IMR-90 (cell line): ENCODE measurements around the gene C6orf15. TPM values are rescaled to one million over a fixed set of nuclear protein-coding genes. Genes with fewer than 3 reads are reported as not detected.

Experiments
- ATAC-seq: fragments of 200-7000 bp; cut with Tn5 transposase; 2 replicates; pipeline ENCODE4 v1.9.1; 2020; ENCODE audit warnings: low read depth, mild to moderate bottlenecking, moderate library complexity
- BruUV-seq: library from RNA; stranded (reverse); fragments of 400-500 nt; replicated peaks from 2 replicates; lab custom pipeline; 2021; lab: Mats Ljungman, UMichigan
- CTCF ChIA-PET: fragments of 300-600 bp; formaldehyde crosslinking; extraction: SDS; loops from one replicate; lab custom pipeline; 2021; ENCODE audit warnings: antibody characterized with exemption; lab: Yijun Ruan, JAX
- POLR2A ChIA-PET: fragments of 300-600 bp; sonication (Branson Sonifier 250); formaldehyde crosslinking; loops from one replicate; lab custom pipeline; 2022; ENCODE audit warnings: antibody characterized with exemption; ENCODE audit not compliant: unreplicated experiment; lab: Charles Lee
- DNase-seq: peaks from one replicate; pipeline ENCODE4 v3.0.0; 2013
- H2AFZ ChIP-seq: replicated peaks from 2 replicates; pipeline ENCODE3; 2013; ENCODE audit warnings: low read length, mild to moderate bottlenecking; ENCODE audit not compliant: poor library complexity
- H2AK5ac ChIP-seq: 2 replicates; pipeline ENCODE4 v1.6.1; 2013; ENCODE audit warnings: low read depth, low read length, inconsistent platforms
- H2AK9ac ChIP-seq: replicated peaks from 2 replicates; pipeline ENCODE3; 2013; ENCODE audit warnings: mild to moderate bottlenecking, low read depth, low read length, moderate library complexity; ENCODE audit not compliant: poor library complexity
- H2BK120ac ChIP-seq: 2 replicates; pipeline ENCODE4 v1.6.1; 2013; ENCODE audit warnings: low read depth, low read length, inconsistent platforms
- H2BK15ac ChIP-seq: 3 replicates; pipeline ENCODE4 v1.6.1; 2013; ENCODE audit warnings: low read depth, low read length, inconsistent platforms
- H2BK20ac ChIP-seq: 2 replicates; pipeline ENCODE4 v1.6.1; 2013; ENCODE audit warnings: low read depth, mild to moderate bottlenecking, inconsistent platforms, low read length, moderate library complexity
- H2BK5ac ChIP-seq: 2 replicates; pipeline ENCODE4 v1.6.1; 2013; ENCODE audit warnings: mild to moderate bottlenecking, low read depth, low read length, inconsistent platforms; ENCODE audit not compliant: poor library complexity, severe bottlenecking
- H3K14ac ChIP-seq: replicated peaks from 2 replicates; pipeline ENCODE4 v1.6.1; 2013; ENCODE audit warnings: low read depth, low read length, inconsistent platforms
- H3K18ac ChIP-seq: 2 replicates; pipeline ENCODE4 v1.6.1; 2013; ENCODE audit warnings: low read depth, low read length, control low read depth
- H3K23ac ChIP-seq: 2 replicates; pipeline ENCODE4 v1.6.1; 2013; ENCODE audit warnings: low read depth, low read length, inconsistent platforms
- H3K27ac ChIP-seq: 2 replicates; pipeline ENCODE4 v1.5.1; 2013; ENCODE audit warnings: mild to moderate bottlenecking, control low read depth, low read length; ENCODE audit not compliant: insufficient read depth
- H3K27me3 ChIP-seq: 2 replicates; pipeline ENCODE4 v1.6.1; 2013; ENCODE audit warnings: low read length; ENCODE audit not compliant: control insufficient read depth, insufficient read depth
- H3K36me3 ChIP-seq: 2 replicates; pipeline ENCODE4 v1.6.1; 2013; ENCODE audit warnings: low read length, mixed read lengths; ENCODE audit not compliant: control insufficient read depth, insufficient read depth
- H3K4ac ChIP-seq: 2 replicates; pipeline ENCODE4 v1.6.1; 2013; ENCODE audit warnings: low read depth, low read length, inconsistent platforms
- H3K4me1 ChIP-seq: 2 replicates; pipeline ENCODE4 v1.6.1; 2013; ENCODE audit warnings: low read length, mixed read lengths; ENCODE audit not compliant: control insufficient read depth, insufficient read depth
- H3K4me2 ChIP-seq: 2 replicates; pipeline ENCODE4 v1.6.1; 2013; ENCODE audit warnings: low read depth, mild to moderate bottlenecking, control low read depth, low read length, moderate library complexity
- H3K4me3 ChIP-seq: 2 replicates; pipeline ENCODE4 v1.5.1; 2013; ENCODE audit warnings: low read depth, mild to moderate bottlenecking, control low read depth, low read length, moderate library complexity; ENCODE audit not compliant: insufficient read depth
- H3K56ac ChIP-seq: 2 replicates; pipeline ENCODE4 v1.6.1; 2013; ENCODE audit warnings: low read length, inconsistent platforms; ENCODE audit not compliant: insufficient read depth; ENCODE audit errors: extremely low read depth
- H3K79me1 ChIP-seq, 2 experiments: 2 replicates each; pipeline ENCODE4 v1.6.1; 2013; ENCODE audit warnings: low read length in 2 of 2, inconsistent platforms in 1 of 2, low read depth in 1 of 2
- H3K9ac ChIP-seq: 2 replicates; pipeline ENCODE4 v1.6.1; 2013; ENCODE audit warnings: low read depth, low read length, control low read depth
- H3K9me1 ChIP-seq: 2 replicates; pipeline ENCODE4 v1.6.1; 2013; ENCODE audit warnings: low read length, inconsistent platforms; ENCODE audit not compliant: insufficient read depth
- H3K9me3 ChIP-seq: 2 replicates; pipeline ENCODE4 v1.6.1; 2013; ENCODE audit warnings: low read length; ENCODE audit not compliant: control insufficient read depth, insufficient read depth
- H4K20me1 ChIP-seq: 2 replicates; pipeline ENCODE4 v1.6.1; 2013; ENCODE audit warnings: low read length, inconsistent platforms; ENCODE audit not compliant: insufficient read depth
- H4K5ac ChIP-seq: 2 replicates; pipeline ENCODE4 v1.6.1; 2013; ENCODE audit warnings: mild to moderate bottlenecking, low read depth, low read length, control low read depth
- H4K8ac ChIP-seq, 2 experiments: 2 replicates each; pipeline ENCODE4 v1.6.1; 2013; ENCODE audit warnings: low read depth in 2 of 2, low read length in 2 of 2, control low read depth in 1 of 2, inconsistent platforms in 1 of 2
- H4K91ac ChIP-seq: 2 replicates; pipeline ENCODE4 v1.6.1; 2013; ENCODE audit warnings: low read depth, low read length, inconsistent platforms; ENCODE audit not compliant: insufficient read depth
- CEBPB ChIP-seq: IDR thresholded peaks from 2 replicates; pipeline ENCODE4 v1.6.1; 2012; ENCODE audit warnings: low read depth, low read length, improper control_type of control experiment
- CHD1 ChIP-seq: IDR thresholded peaks from 2 replicates; pipeline ENCODE4 v1.6.1; 2012; ENCODE audit warnings: low read depth, low read length, improper control_type of control experiment
- FOS ChIP-seq: fragments of 150-350 bp; IDR thresholded peaks from 2 replicates; pipeline ENCODE4 v1.6.1; 2016; ENCODE audit warnings: low read depth, low read length
- MAFK ChIP-seq: IDR thresholded peaks from 2 replicates; pipeline ENCODE4 v1.6.1; 2012; ENCODE audit warnings: low read depth, low read length, improper control_type of control experiment
- MAZ ChIP-seq: IDR thresholded peaks from 2 replicates; pipeline ENCODE4 v1.6.1; 2012; ENCODE audit warnings: low read depth, mild to moderate bottlenecking, low read length, improper control_type of control experiment, moderate library complexity, borderline replicate concordance
- NFE2L2 ChIP-seq: fragments of 150-350 bp; IDR thresholded peaks from 2 replicates; pipeline ENCODE4 v1.6.1; 2016; ENCODE audit warnings: low read depth, mild to moderate bottlenecking, low read length
- RAD21 ChIP-seq: IDR thresholded peaks from 2 replicates; pipeline ENCODE4 v1.6.1; 2012; ENCODE audit warnings: low read length, improper control_type of control experiment
- RCOR1 ChIP-seq: IDR thresholded peaks from 2 replicates; pipeline ENCODE4 v1.6.1; 2012; ENCODE audit warnings: mild to moderate bottlenecking, low read length, improper control_type of control experiment; ENCODE audit not compliant: insufficient replicate concordance
- SMC3 ChIP-seq: fragments of 150-350 bp; IDR thresholded peaks from 2 replicates; pipeline ENCODE4 v1.6.1; 2016; ENCODE audit warnings: low read depth, mild to moderate bottlenecking, antibody characterized with exemption, low read length, moderate library complexity
- WGBS, 2 experiments: methylation state at CpG; one replicate each; pipeline versions ENCODE4 v1.1.5 to v1.1.7; 2013; ENCODE audit warnings: missing lambda C conversion rate in 2 of 2; ENCODE audit not compliant: insufficient read length in 1 of 2; ENCODE audit errors: extremely low coverage in 2 of 2; 5-methylcytosine and 5-hydroxymethylcytosine counted together
- dilution Hi-C: fragments of 300-500 bp; cut with HindIII; formaldehyde crosslinking; loops from one replicate; pipeline ENCODE4 v1.14.3; 2018; ENCODE audit warnings: low sequenced_read_pairs; ENCODE audit not compliant: unreplicated experiment
- in situ Hi-C: fragments of 300-500 bp; cut with MboI; formaldehyde crosslinking; loops from 3 replicates; pipeline ENCODE4 v1.14.3; 2019; ENCODE audit warnings: low sequenced_read_pairs, inconsistent platforms, mixed read lengths
- intact Hi-C: fragments of 100-400 bp; cut with micrococcal nuclease; formaldehyde crosslinking; loops from 2 replicates; pipeline ENCODE4 v1.10.0; 2022
- polyA plus RNA-seq, 3 experiments: library from polyadenylated mRNA; depleted of rRNA; stranded (reverse); fragments of >200 nt; gene quantifications; 2 replicates each; pipeline ENCODE4 v1.2.3, GENCODE V29; 2012; ENCODE audit warnings: low replicate concordance in 1 of 3
- total RNA-seq: library from RNA; depleted of rRNA; stranded (reverse); fragments of >200 nt; gene quantifications from 2 replicates; pipeline ENCODE4 v1.2.3, GENCODE V29; 2012
- TF ChIP-seq, protein P1 (sequence below): fragments of 150-350 bp; IDR thresholded peaks from 2 replicates; pipeline ENCODE4 v1.6.1; 2016; ENCODE audit warnings: low read depth, mild to moderate bottlenecking, low read length, moderate library complexity, borderline replicate concordance

Gene C6orf15
- total and polyA plus RNA-seq, 2 of the 4 experiments (the other 2 are of a cell fraction), result not detected

DNA sequence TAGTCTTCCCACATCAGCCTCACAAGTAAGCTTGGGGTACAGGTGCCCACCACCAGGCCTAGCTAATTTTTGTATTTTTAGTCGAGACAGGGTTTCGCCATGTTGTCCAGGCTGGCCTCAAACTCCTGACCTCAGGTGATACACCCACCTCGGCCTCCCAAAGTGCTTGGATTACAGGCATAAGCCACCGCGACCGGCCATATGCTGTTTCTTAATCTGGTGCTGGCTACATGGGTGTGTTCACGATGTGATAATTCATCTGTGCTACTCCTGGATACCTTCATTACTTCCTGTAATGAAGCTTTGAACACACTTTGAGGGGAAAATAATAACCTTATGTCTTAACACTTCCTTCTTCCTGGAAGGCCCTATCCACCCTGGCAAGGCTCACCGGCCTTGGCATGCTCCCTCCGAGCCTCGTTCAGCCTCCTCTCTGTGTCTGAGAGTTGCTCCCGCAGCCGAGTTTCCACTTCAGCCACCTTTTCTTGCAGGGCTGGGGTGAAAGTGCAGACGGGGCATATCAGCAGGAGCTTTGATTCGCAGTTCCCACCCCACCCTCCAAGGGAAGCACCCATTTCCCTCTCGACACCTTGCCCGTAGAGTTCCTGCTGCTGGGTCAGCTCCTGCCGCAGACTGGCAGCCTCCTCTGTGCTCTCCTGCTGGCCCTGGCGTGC lies 32.1 kb upstream of the C6orf15 start:
- Histone ChIP-seq H3K9me3 (no peaks in the 10 kb centered on the region), H2AFZ (no peak overlapping the region), H3K4me3 (no peak overlapping the region), H4K8ac (no peak overlapping the region), H3K4me2 (no peak overlapping the region), H3K56ac (no peak overlapping the region), H4K91ac (no peak overlapping the region), H3K27me3 (no peaks in the 10 kb centered on the region), H3K79me1 (no peaks in the 10 kb centered on the region), H3K4ac (no peak overlapping the region), H3K36me3 (peaks cover 21% of the 10 kb centered on the region), H2AK5ac (no peak overlapping the region), H2BK120ac (no peak overlapping the region), H3K27ac (no peak overlapping the region), H2BK5ac (no peak overlapping the region), H3K9me1 (peaks cover 10% of the 10 kb centered on the region), H3K14ac (no peak overlapping the region), H4K20me1 (no peaks in the 10 kb centered on the region; the same call in 1 of the 2 replicates), H3K23ac (no peak overlapping the region), H3K4me1 (peaks cover 10% of the 10 kb centered on the region), H4K5ac (no peak overlapping the region), H3K18ac (no peak overlapping the region), H2AK9ac (no peak overlapping the region), H2BK20ac (no peak overlapping the region), H3K9ac (no peak overlapping the region), H2BK15ac (no peak overlapping the region)
- WGBS, 2 experiments, result 96% methylated on average over 8 of the region's 18 CpGs; no CpG with 5 or more reads in 1 of the 2 experiments
- dilution Hi-C loops, result no loop called here
- intact Hi-C loops, result no loop called here
- ATAC-seq (no peak), DNase-seq (no peak)
- CTCF ChIA-PET, result interaction anchor here (0.6 kb wide), 1 partner anchor 26 kb away, joined by 5 read pairs; no protein-coding TSS in a partner anchor
- BruUV-seq, result no TSS peak
- TF ChIP-seq MAFK (no peak), SMC3 (no peak), CHD1 (no peak), MAZ (no peak), RAD21 (no peak), CEBPB (no peak), FOS (no peak), RCOR1 (no peak), NFE2L2 (no peak)
- TF ChIP-seq, protein P1, sequence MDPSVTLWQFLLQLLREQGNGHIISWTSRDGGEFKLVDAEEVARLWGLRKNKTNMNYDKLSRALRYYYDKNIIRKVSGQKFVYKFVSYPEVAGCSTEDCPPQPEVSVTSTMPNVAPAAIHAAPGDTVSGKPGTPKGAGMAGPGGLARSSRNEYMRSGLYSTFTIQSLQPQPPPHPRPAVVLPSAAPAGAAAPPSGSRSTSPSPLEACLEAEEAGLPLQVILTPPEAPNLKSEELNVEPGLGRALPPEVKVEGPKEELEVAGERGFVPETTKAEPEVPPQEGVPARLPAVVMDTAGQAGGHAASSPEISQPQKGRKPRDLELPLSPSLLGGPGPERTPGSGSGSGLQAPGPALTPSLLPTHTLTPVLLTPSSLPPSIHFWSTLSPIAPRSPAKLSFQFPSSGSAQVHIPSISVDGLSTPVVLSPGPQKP, result no peak
- in situ Hi-C loops, result no loop called here
- POLR2A ChIA-PET, result no interaction called here
